PC-3 (cell line): ENCODE data around the gene CDK5R1. TPM values are rescaled to one million over a fixed set of nuclear protein-coding genes. Genes with fewer than 3 reads are reported as not detected.

ENCODE experiments used
- ATAC-seq: fragments of 200-7000 bp; cut with Tn5 transposase; 2 replicates; pipeline ENCODE4 v1.9.1; 2020; ENCODE audit warnings: mild to moderate bottlenecking, moderate library complexity
- BruUV-seq: library from RNA; stranded (reverse); fragments of 400-500 nt; replicated peaks from 2 replicates; lab custom pipeline; 2021; lab: Mats Ljungman, UMichigan
- CTCF ChIA-PET: fragments of 300-600 bp; sonication (Branson Sonifier 250); formaldehyde crosslinking; loops from one replicate; lab custom pipeline; 2022; ENCODE audit warnings: antibody characterized with exemption; lab: Charles Lee
- POLR2A ChIA-PET: fragments of 300-600 bp; sonication (Branson Sonifier 250); formaldehyde crosslinking; loops from one replicate; lab custom pipeline; 2022; ENCODE audit warnings: antibody characterized with exemption; ENCODE audit not compliant: unreplicated experiment; lab: Charles Lee
- DNase-seq: peaks from one replicate; pipeline ENCODE4 v3.0.0-alpha.2; 2015
- H2AFZ ChIP-seq: fragments of 300-600 bp; sonication (generic); 2 replicates; pipeline ENCODE4 v1.6.0; 2016; ENCODE audit warnings: antibody characterized with exemption, low read length
- H3F3A ChIP-seq: fragments of 300-600 bp; sonication (generic); one replicate; pipeline ENCODE4 v1.6.0; 2017; ENCODE audit warnings: antibody characterized with exemption, low read length, control low read depth, mild to moderate bottlenecking; ENCODE audit not compliant: unreplicated experiment
- H3K27ac ChIP-seq: fragments of 300-600 bp; sonication (generic); 2 replicates; pipeline ENCODE4 v1.5.1; 2016; ENCODE audit warnings: mild to moderate bottlenecking, low read length
- H3K27me3 ChIP-seq: fragments of 300-600 bp; sonication (generic); 2 replicates; pipeline ENCODE4 v1.6.1; 2016; ENCODE audit warnings: low read length, mixed read lengths
- H3K36me3 ChIP-seq: fragments of 300-600 bp; sonication (generic); 2 replicates; pipeline ENCODE4 v1.6.1; 2016; ENCODE audit warnings: low read depth, mixed run types, low read length, mixed read lengths
- H3K4me1 ChIP-seq: fragments of 300-600 bp; sonication (generic); 2 replicates; pipeline ENCODE4 v1.5.1; 2016; ENCODE audit warnings: low read length; ENCODE audit not compliant: insufficient read depth
- H3K4me2 ChIP-seq: fragments of 300-600 bp; sonication (generic); 2 replicates; pipeline ENCODE4 v1.6.0; 2016; ENCODE audit warnings: low read length
- H3K4me3 ChIP-seq: fragments of 300-600 bp; sonication (generic); 2 replicates; pipeline ENCODE4 v1.5.1; 2016; ENCODE audit warnings: mild to moderate bottlenecking, low read length, mixed read lengths
- H3K79me2 ChIP-seq: fragments of 300-600 bp; sonication (generic); 2 replicates; pipeline ENCODE4 v1.6.1; 2017; ENCODE audit warnings: low read length, mixed read lengths
- H3K9ac ChIP-seq: fragments of 300-600 bp; sonication (generic); 2 replicates; pipeline ENCODE4 v1.6.0; 2016; ENCODE audit warnings: mild to moderate bottlenecking, low read length
- H3K9me2 ChIP-seq: fragments of 300-600 bp; sonication (generic); replicated peaks from 2 replicates; pipeline ENCODE4 v1.6.1; 2016; ENCODE audit warnings: mixed run types, low read length, mixed read lengths
- H3K9me3 ChIP-seq: fragments of 300-600 bp; sonication (generic); 2 replicates; pipeline ENCODE4 v1.6.1; 2016; ENCODE audit warnings: low read length, mixed read lengths
- H4K20me1 ChIP-seq: fragments of 300-600 bp; sonication (generic); 2 replicates; pipeline ENCODE4 v1.6.1; 2016; ENCODE audit warnings: low read length, mixed read lengths
- EZH2 ChIP-seq: fragments of 300-600 bp; sonication (generic); IDR thresholded peaks from one replicate; pipeline ENCODE4 v1.6.1; 2017; ENCODE audit warnings: antibody characterized with exemption, mild to moderate bottlenecking, low read length; ENCODE audit not compliant: unreplicated experiment
- EZH2phosphoT487 ChIP-seq: fragments of 300-600 bp; sonication (generic); IDR thresholded peaks from 2 replicates; pipeline ENCODE4 v1.6.1; 2018; ENCODE audit warnings: mild to moderate bottlenecking, antibody characterized with exemption, low read length, borderline replicate concordance
- intact Hi-C: fragments of 100-400 bp; cut with micrococcal nuclease; formaldehyde crosslinking; loops from 2 replicates; pipeline ENCODE4 v1.9.0; 2023
- total RNA-seq: library from RNA; depleted of rRNA; stranded (reverse); fragments of >200 nt; gene quantifications from 2 replicates; pipeline ENCODE4 v1.2.3, GENCODE V29; 2014
- TF ChIP-seq, protein P1 (sequence below): fragments of 300-600 bp; sonication (generic); conservative IDR thresholded peaks from 2 replicates; pipeline ENCODE4 v1.5.1; 2017; ENCODE audit warnings: antibody characterized with exemption, low read depth, mild to moderate bottlenecking, low read length

Gene CDK5R1
- total RNA-seq, 1 experiment from 2014 or later, result 1.7 TPM

DNA sequence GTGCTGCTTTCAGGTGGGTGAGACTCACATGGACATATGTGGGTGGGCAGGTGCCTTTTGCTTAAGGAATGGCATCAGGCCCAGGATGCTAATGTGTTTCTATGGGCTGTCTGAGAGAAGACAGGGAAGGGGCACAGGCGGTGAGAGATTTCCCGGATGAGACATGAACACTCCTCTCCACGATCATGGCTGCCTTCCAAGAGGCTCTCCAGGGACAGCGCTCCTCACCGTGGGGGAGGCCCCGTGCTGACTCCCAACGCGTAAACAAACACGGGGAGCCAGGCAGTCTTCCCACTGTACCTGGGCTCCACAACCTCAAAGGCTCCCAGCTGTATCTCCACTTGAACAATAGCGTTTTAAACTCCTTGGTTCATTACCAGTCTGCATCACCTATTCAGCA is 42.8 kb downstream of the CDK5R1 start:
- TF ChIP-seq EZH2phosphoT487 (no peak), EZH2 (no peak)
- TF ChIP-seq, protein P1, sequence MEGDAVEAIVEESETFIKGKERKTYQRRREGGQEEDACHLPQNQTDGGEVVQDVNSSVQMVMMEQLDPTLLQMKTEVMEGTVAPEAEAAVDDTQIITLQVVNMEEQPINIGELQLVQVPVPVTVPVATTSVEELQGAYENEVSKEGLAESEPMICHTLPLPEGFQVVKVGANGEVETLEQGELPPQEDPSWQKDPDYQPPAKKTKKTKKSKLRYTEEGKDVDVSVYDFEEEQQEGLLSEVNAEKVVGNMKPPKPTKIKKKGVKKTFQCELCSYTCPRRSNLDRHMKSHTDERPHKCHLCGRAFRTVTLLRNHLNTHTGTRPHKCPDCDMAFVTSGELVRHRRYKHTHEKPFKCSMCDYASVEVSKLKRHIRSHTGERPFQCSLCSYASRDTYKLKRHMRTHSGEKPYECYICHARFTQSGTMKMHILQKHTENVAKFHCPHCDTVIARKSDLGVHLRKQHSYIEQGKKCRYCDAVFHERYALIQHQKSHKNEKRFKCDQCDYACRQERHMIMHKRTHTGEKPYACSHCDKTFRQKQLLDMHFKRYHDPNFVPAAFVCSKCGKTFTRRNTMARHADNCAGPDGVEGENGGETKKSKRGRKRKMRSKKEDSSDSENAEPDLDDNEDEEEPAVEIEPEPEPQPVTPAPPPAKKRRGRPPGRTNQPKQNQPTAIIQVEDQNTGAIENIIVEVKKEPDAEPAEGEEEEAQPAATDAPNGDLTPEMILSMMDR, result no peak
- Histone ChIP-seq H3K4me2 (no peak overlapping the region), H3K27ac (no peak overlapping the region), H3K9ac (no peak overlapping the region), H3K4me1 (no peaks in the 10 kb centered on the region), H3K36me3 (no peaks in the 10 kb centered on the region), H2AFZ (no peak overlapping the region), H3K4me3 (no peak overlapping the region), H3K9me3 (no peaks in the 10 kb centered on the region), H3K79me2 (no peaks in the 10 kb centered on the region), H3K9me2 (no peaks in the 10 kb centered on the region), H3K27me3 (no peaks in the 10 kb centered on the region), H3F3A (no peaks in the 10 kb centered on the region), H4K20me1 (no peaks in the 10 kb centered on the region)
- CTCF ChIA-PET, result no interaction called here
- POLR2A ChIA-PET, result no interaction called here
- BruUV-seq, result no TSS peak
- intact Hi-C loops, result no loop called here
- no peak for ATAC-seq
- DNase-seq, result no peak

DNA sequence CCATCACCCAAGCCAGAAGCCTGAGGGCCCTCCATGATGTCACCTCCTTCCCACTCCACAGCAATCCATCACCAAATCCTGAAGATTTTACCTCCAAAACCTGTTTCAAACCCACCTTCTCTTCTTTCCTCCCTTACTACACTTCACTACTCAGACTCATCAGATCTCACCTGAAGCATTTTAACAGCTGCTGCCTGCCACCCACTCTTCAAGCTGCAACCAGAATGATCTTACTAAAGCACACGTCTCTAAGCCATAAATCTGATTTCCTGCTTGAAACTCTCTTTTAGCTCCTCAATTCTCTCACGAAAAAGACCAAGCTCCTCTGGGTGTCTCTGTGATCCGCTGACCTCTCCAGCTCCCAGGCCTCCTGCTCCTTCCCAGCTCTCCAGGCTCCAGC is 46.5 kb downstream of the CDK5R1 start:
- H3K4me1 ChIP-seq, result no peaks in the 10 kb centered on the region
- TF ChIP-seq EZH2phosphoT487, result no peak
- no peak for TF ChIP-seq EZH2
- TF ChIP-seq, protein P1, result no peak
- ATAC-seq (no peak), DNase-seq (no peak)
- BruUV-seq, result no TSS peak
- H3K9me3 ChIP-seq, result no peaks in the 10 kb centered on the region
- H3F3A ChIP-seq, result no peaks in the 10 kb centered on the region
- H2AFZ ChIP-seq, result no peak overlapping the region
- H3K36me3 ChIP-seq, result no peaks in the 10 kb centered on the region
- H3K27ac ChIP-seq, result no peak overlapping the region
- H3K79me2 ChIP-seq, result no peaks in the 10 kb centered on the region
- H3K9me2 ChIP-seq, result no peaks in the 10 kb centered on the region
- no peak overlapping the region for H3K4me3 ChIP-seq
- no peaks in the 10 kb centered on the region for H4K20me1 ChIP-seq
- intact Hi-C loops, result no loop called here
- H3K4me2 ChIP-seq, result no peak overlapping the region
- H3K9ac ChIP-seq, result no peak overlapping the region
- H3K27me3 ChIP-seq, result no peaks in the 10 kb centered on the region
- ChIA-PET CTCF (no interaction called here), POLR2A (no interaction called here)

DNA sequence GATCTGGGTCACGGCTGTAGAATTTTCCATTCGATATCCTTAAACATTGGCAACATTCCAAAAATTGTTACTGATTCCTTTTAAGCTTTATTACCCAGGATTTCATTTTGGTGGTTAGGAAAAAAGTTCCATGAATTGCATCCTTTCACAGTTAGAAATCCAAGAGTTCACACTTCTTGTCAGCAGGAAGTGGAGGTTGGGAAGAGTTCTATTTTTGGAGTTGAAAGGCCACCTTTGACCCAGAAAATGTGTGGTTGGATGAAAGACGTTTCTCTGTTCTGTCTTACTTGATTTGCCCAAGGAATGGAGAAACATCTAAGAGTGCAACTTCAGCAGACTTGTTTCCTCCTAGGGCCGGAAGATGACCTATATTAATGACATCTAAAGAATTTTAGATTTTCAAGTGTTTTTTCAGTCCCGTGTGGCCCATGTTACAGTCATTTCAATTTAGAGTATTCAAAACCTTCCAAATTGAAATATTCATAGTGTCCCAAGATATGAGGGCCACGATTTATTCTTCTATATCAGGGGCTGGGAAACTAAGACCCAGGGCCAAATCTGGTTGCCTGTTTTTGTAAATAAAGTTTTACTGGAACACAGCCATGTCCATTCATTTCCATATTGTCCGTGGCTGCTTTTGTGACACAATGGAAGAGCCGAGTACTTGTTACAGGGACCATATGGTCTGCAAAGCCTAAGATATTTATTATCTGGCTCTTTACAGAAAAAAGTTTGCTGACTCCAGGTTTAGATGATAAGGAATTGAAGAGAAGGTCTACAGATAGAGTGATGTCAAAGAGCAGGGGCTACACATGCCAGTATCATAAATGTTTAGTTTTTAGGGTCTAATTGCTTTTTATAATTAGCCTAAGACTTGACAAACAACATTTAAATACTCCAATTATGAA is 50.2 kb downstream of the CDK5R1 start:
- no TSS peak for BruUV-seq

More for the DNA sequence above, 50.2 kb downstream of the CDK5R1 start:
- no peaks in the 10 kb centered on the region for H3K9me3 ChIP-seq
- H3K9me2 ChIP-seq, result no peaks in the 10 kb centered on the region
- H4K20me1 ChIP-seq, result no peaks in the 10 kb centered on the region
- intact Hi-C loops, result no loop called here
- H3K9ac ChIP-seq, result no peak overlapping the region
- no peaks in the 10 kb centered on the region for H3K36me3 ChIP-seq
- no peak overlapping the region for H2AFZ ChIP-seq
- no peak for ATAC-seq
- H3K4me3 ChIP-seq, result no peak overlapping the region
- ChIA-PET POLR2A (no interaction called here), CTCF (no interaction called here)
- no peak overlapping the region for H3K4me2 ChIP-seq
- H3F3A ChIP-seq, result no peaks in the 10 kb centered on the region
- H3K27me3 ChIP-seq, result no peaks in the 10 kb centered on the region
- H3K27ac ChIP-seq, result no peak overlapping the region
- no peaks in the 10 kb centered on the region for H3K79me2 ChIP-seq
- TF ChIP-seq, protein P1, result no peak
- no peak for TF ChIP-seq EZH2
- TF ChIP-seq EZH2phosphoT487, result no peak
- no peak for DNase-seq
- no peaks in the 10 kb centered on the region for H3K4me1 ChIP-seq
